ENCODE data around the gene HMX3. TPM values are rescaled to one million over a fixed set of nuclear protein-coding genes. Genes with fewer than 3 reads are reported as not detected.

The HMX3 gene
- total and polyA plus RNA-seq, 2 of the 13 experiments (the other 11 are each of a cell fraction or from before 2014, with no cell fraction given), result not detected

GRCh38 chr10:123119081-123119480, 16.7 kb upstream of the HMX3 start:
- no peak for FAIRE-seq
- H2AFZ ChIP-seq (ENCODE audit: low read length), result no peak overlapping the region
- no peaks in the 10 kb centered on the region for H3K36me3 ChIP-seq (replicated peaks in 1 of 2; ENCODE audit: control insufficient read depth in 1 of 2, insufficient read depth in 2 of 2, low read length in 2 of 2)
- peak; percentile 94 for ATAC-seq
- 28% methylated on average over 3 of the region's 8 CpGs for WGBS (ENCODE audit: low lambda C conversion rate)
- H3K4me1 ChIP-seq (ENCODE audit: insufficient read depth, low read length), result peaks cover 16% of the 10 kb centered on the region
- peak; percentile 15 for DNase-seq (ENCODE audit: low spot score)
- H3K79me2 ChIP-seq (ENCODE audit: insufficient read depth, low read length), result no peaks in the 10 kb centered on the region
- CTCF ChIA-PET (ENCODE audit: low intra/inter-chr PET ratio, low total read pairs), result no interaction called here
- POLR2A ChIA-PET, result no interaction called here
- intact Hi-C loops (cut with micrococcal nuclease; ENCODE audit: unreplicated experiment) (no loop called here), in situ Hi-C loops (cut with HindIII; ENCODE audit: extremely low pct_ligation_motif_present, low pct_unique_long_range_greater_than_20kb) (no loop called here)
- H3K4me2 ChIP-seq (ENCODE audit: low read depth, low read length), result peak overlapping the region; percentile 16; the same call in 1 of the 2 replicates
- no peak overlapping the region for H3K27ac ChIP-seq (ENCODE audit: extremely low read length, insufficient read depth, low read length)
- H3K9ac ChIP-seq (ENCODE audit: insufficient read depth, low read depth, low read length), result no peak overlapping the region
- H3K4me3 ChIP-seq (replicated peaks in 1 of 3; ENCODE audit: insufficient read depth in 1 of 3, low read depth in 2 of 3, low read length in 3 of 3), result peak overlapping the region in 1 of 3 experiments; percentile 10; a peak in 1 of 6 replicates
- no peaks in the 10 kb centered on the region for H4K20me1 ChIP-seq (ENCODE audit: insufficient read depth, low read length)
- BruUV-seq (replicated peaks), result no TSS peak
- H3K27me3 ChIP-seq (ENCODE audit: control insufficient read depth in 1 of 2, insufficient read depth in 2 of 2, low read length in 2 of 2), result peaks cover 0 to 1% of the 10 kb centered on the region in 2 experiments; a peak in 3 of 5 replicates
- no peaks in the 10 kb centered on the region for H3K9me3 ChIP-seq (ENCODE audit: low read length)
- TF ChIP-seq, protein P1, sequence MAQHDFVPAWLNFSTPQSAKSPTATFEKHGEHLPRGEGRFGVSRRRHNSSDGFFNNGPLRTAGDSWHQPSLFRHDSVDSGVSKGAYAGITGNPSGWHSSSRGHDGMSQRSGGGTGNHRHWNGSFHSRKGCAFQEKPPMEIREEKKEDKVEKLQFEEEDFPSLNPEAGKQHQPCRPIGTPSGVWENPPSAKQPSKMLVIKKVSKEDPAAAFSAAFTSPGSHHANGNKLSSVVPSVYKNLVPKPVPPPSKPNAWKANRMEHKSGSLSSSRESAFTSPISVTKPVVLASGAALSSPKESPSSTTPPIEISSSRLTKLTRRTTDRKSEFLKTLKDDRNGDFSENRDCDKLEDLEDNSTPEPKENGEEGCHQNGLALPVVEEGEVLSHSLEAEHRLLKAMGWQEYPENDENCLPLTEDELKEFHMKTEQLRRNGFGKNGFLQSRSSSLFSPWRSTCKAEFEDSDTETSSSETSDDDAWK (CRISPR knock-in tag; IDR thresholded peaks at IDR 0.05), result no peak
- TF ChIP-seq TAF1 (CRISPR knock-in tag; IDR thresholded peaks at IDR 0.05), result no peak
- TF ChIP-seq IRX3 (CRISPR knock-in tag; IDR thresholded peaks at IDR 0.05; ENCODE audit: borderline replicate concordance, low read depth), result no peak
- TF ChIP-seq, protein P2, sequence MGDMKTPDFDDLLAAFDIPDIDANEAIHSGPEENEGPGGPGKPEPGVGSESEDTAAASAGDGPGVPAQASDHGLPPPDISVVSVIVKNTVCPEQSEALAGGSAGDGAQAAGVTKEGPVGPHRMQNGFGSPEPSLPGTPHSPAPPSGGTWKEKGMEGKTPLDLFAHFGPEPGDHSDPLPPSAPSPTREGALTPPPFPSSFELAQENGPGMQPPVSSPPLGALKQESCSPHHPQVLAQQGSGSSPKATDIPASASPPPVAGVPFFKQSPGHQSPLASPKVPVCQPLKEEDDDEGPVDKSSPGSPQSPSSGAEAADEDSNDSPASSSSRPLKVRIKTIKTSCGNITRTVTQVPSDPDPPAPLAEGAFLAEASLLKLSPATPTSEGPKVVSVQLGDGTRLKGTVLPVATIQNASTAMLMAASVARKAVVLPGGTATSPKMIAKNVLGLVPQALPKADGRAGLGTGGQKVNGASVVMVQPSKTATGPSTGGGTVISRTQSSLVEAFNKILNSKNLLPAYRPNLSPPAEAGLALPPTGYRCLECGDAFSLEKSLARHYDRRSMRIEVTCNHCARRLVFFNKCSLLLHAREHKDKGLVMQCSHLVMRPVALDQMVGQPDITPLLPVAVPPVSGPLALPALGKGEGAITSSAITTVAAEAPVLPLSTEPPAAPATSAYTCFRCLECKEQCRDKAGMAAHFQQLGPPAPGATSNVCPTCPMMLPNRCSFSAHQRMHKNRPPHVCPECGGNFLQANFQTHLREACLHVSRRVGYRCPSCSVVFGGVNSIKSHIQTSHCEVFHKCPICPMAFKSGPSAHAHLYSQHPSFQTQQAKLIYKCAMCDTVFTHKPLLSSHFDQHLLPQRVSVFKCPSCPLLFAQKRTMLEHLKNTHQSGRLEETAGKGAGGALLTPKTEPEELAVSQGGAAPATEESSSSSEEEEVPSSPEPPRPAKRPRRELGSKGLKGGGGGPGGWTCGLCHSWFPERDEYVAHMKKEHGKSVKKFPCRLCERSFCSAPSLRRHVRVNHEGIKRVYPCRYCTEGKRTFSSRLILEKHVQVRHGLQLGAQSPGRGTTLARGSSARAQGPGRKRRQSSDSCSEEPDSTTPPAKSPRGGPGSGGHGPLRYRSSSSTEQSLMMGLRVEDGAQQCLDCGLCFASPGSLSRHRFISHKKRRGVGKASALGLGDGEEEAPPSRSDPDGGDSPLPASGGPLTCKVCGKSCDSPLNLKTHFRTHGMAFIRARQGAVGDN (CRISPR knock-in tag; IDR thresholded peaks at IDR 0.05), result peak; percentile 37
- TF ChIP-seq MED1 (CRISPR knock-in tag; IDR thresholded peaks at IDR 0.05), result 0 out of 2 replicates have a peak, but pooled peaks have one; percentile 15
- no peak for TF ChIP-seq CBX5 (CRISPR knock-in tag; IDR thresholded peaks at IDR 0.05; ENCODE audit: borderline replicate concordance)
- 0 out of 2 replicates have a peak, but pooled peaks have one; percentile 15 for TF ChIP-seq HNF4A (CRISPR knock-in tag; IDR thresholded peaks at IDR 0.05)
- TF ChIP-seq ATF4 (CRISPR knock-in tag; IDR thresholded peaks at IDR 0.05), result no peak
- no peak for TF ChIP-seq ZNF580 (CRISPR knock-in tag; IDR thresholded peaks at IDR 0.05; ENCODE audit: borderline replicate concordance, low read depth)
- TF ChIP-seq, protein P3, sequence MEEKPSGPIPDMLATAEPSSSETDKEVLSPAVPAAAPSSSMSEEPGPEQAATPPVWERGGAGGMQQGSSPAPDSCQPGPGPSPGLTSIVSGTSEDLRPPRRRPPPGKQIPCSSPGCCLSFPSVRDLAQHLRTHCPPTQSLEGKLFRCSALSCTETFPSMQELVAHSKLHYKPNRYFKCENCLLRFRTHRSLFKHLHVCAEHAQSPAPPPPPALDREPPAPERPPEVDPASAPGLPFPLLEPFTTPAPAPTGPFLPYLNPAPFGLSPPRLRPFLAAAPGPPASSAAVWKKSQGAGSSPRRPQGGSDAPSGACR (CRISPR knock-in tag; IDR thresholded peaks at IDR 0.05), result no peak
- peak; percentile 89 for TF ChIP-seq ESRRA (CRISPR knock-in tag; IDR thresholded peaks at IDR 0.05; ENCODE audit: low read depth)
- peak; percentile 38; the same call in 1 of the 2 replicates for TF ChIP-seq SALL1 (CRISPR knock-in tag; IDR thresholded peaks at IDR 0.05)
- peak; percentile 69 for TF ChIP-seq RARA (CRISPR knock-in tag; IDR thresholded peaks at IDR 0.05)
- TF ChIP-seq ZFX (CRISPR knock-in tag; IDR thresholded peaks at IDR 0.05; ENCODE audit: low read depth), result 0 out of 2 replicates have a peak, but pooled peaks have one; percentile 15
- TF ChIP-seq ZNF639 (CRISPR knock-in tag; conservative IDR thresholded peaks at IDR 0.05), result no peak
- TF ChIP-seq TBX2 (CRISPR knock-in tag; IDR thresholded peaks at IDR 0.05; ENCODE audit: borderline replicate concordance), result no peak
